SK-N-SH (cell line): ENCODE results near the gene UBE2G1. TPM values are rescaled to one million over a fixed set of nuclear protein-coding genes. Genes with fewer than 3 reads are reported as not detected.
A peak's percentile ranks its signal among the peaks of the same experiment; 100 is the strongest.

Source experiments
- CTCF ChIA-PET: fragments of 300-600, 350-600 bp; formaldehyde crosslinking; extraction: SDS; loops from one replicate; lab custom pipeline; 2021; lab: Yijun Ruan, JAX
- POLR2A ChIA-PET: fragments of 350-600 bp; sonication (Branson Sonifier 250); formaldehyde crosslinking; extraction: SDS; loops from one replicate; lab custom pipeline; 2020; ENCODE audit warnings: antibody characterized with exemption, inconsistent platforms; lab: Yijun Ruan, JAX
- DNase-seq: peaks from one replicate; pipeline ENCODE4 v3.0.0; 2012
- H2AFZ ChIP-seq: fragments of 200-600 bp; sonication (generic); 2 replicates; pipeline ENCODE4 v1.8.1; 2016; ENCODE audit warnings: antibody characterized with exemption, mild to moderate bottlenecking, low read depth
- H3F3A ChIP-seq: fragments of 200-600 bp; sonication (generic); replicated peaks from 2 replicates; pipeline ENCODE3; 2016; ENCODE audit warnings: antibody characterized with exemption, mild to moderate bottlenecking; ENCODE audit not compliant: insufficient read depth
- H3K27ac ChIP-seq, 2 experiments: fragments of 200-500 bp in 1 of 2; fragments of 200-600 bp in 1 of 2; sonication (Bioruptor generic) in 1 of 2; sonication (generic), shearing (Covaris generic) in 1 of 2; 2 replicates each; pipeline versions ENCODE4 v1.5.1 to v1.6.1; 2014 to 2016; ENCODE audit warnings: low read depth in 2 of 2, inconsistent platforms in 1 of 2, low read length in 1 of 2, mild to moderate bottlenecking in 1 of 2, mixed read lengths in 1 of 2
- H3K27me3 ChIP-seq: fragments of 200-600 bp; sonication (generic), shearing (Covaris generic); 2 replicates; pipeline ENCODE4 v1.6.1; 2016; ENCODE audit warnings: mixed run types; ENCODE audit not compliant: insufficient read depth
- H3K36me3 ChIP-seq, 2 experiments: fragments of 200-500 bp in 1 of 2; fragments of 200-600 bp in 1 of 2; sonication (Bioruptor generic) in 1 of 2; sonication (generic) in 1 of 2; replicated peaks in 1 of 2; 2 replicates each; pipeline versions ENCODE3 to v1.5.1; 2014 to 2016; ENCODE audit warnings: low read length in 1 of 2, mild to moderate bottlenecking in 1 of 2; ENCODE audit not compliant: insufficient read depth in 2 of 2, control insufficient read depth in 1 of 2
- H3K4me1 ChIP-seq, 2 experiments: fragments of 200-500 bp in 1 of 2; fragments of 200-600 bp in 1 of 2; sonication (Bioruptor generic) in 1 of 2; sonication (generic), shearing (Covaris generic) in 1 of 2; 2 replicates each; pipeline versions ENCODE4 v1.5.1 to v1.6.1; 2014 to 2016; ENCODE audit warnings: low read depth in 1 of 2, low read length in 1 of 2, mixed run types in 1 of 2; ENCODE audit not compliant: insufficient read depth in 2 of 2, control insufficient read depth in 1 of 2
- H3K4me2 ChIP-seq: fragments of 200-600 bp; sonication (generic), shearing (Covaris generic); 2 replicates; pipeline ENCODE4 v1.6.1; 2017; ENCODE audit warnings: mixed run types
- H3K4me3 ChIP-seq, 2 experiments: fragments of 200-500 bp in 1 of 2; fragments of 200-600 bp in 1 of 2; sonication (Bioruptor generic) in 1 of 2; sonication (generic), shearing (Covaris generic) in 1 of 2; 2 replicates each; pipeline versions ENCODE4 v1.5.1 to v1.8.1; 2014 to 2016; ENCODE audit warnings: low read depth in 2 of 2, inconsistent platforms in 1 of 2, low read length in 1 of 2, mild to moderate bottlenecking in 1 of 2, mixed read lengths in 1 of 2, moderate library complexity in 1 of 2
- H3K79me2 ChIP-seq: fragments of 200-600 bp; sonication (generic); 2 replicates; pipeline ENCODE4 v1.8.1; 2017; ENCODE audit warnings: mild to moderate bottlenecking; ENCODE audit not compliant: insufficient read depth
- H3K9ac ChIP-seq: fragments of 200-600 bp; sonication (generic); 2 replicates; pipeline ENCODE4 v1.6.1; 2017; ENCODE audit warnings: mixed run types
- H3K9me2 ChIP-seq: fragments of 200-600 bp; sonication (generic); 2 replicates; pipeline ENCODE4 v1.6.1; 2017; ENCODE audit warnings: mixed run types
- H3K9me3 ChIP-seq: fragments of 200-600 bp; sonication (generic); 2 replicates; pipeline ENCODE4 v1.6.1; 2017; ENCODE audit warnings: mixed run types, mild to moderate bottlenecking, moderate library complexity
- H4K20me1 ChIP-seq: fragments of 200-600 bp; sonication (generic); 2 replicates; pipeline ENCODE4 v1.6.1; 2017; ENCODE audit warnings: mild to moderate bottlenecking, mixed run types; ENCODE audit not compliant: insufficient read depth
- CHD2 ChIP-seq: fragments of 150-350 bp; IDR thresholded peaks from 2 replicates; pipeline ENCODE4 v1.6.1; 2018; ENCODE audit warnings: low read length; ENCODE audit not compliant: partially characterized antibody
- CTCF ChIP-seq: fragments of 200-600 bp; sonication (generic); IDR thresholded peaks from 2 replicates; pipeline ENCODE4 v1.6.1; 2017; ENCODE audit warnings: antibody characterized with exemption, mild to moderate bottlenecking, moderate library complexity
- ELF1 ChIP-seq: IDR thresholded peaks from 2 replicates; pipeline ENCODE4 v1.4.0; 2012
- EP300 ChIP-seq, 2 experiments: IDR thresholded peaks; 2 replicates each; pipeline versions ENCODE4 v1.4.0 to v1.6.1; 2012; ENCODE audit warnings: borderline replicate concordance in 1 of 2, low read depth in 1 of 2, low read length in 1 of 2
- EZH2phosphoT487 ChIP-seq: fragments of 200-600 bp; sonication (generic); IDR thresholded peaks from 2 replicates; pipeline ENCODE4 v1.6.1; 2017; ENCODE audit warnings: low read depth, mixed run types, mild to moderate bottlenecking, antibody characterized with exemption, moderate library complexity, borderline replicate concordance
- FOXM1 ChIP-seq: IDR thresholded peaks from 2 replicates; pipeline ENCODE4 v1.4.0; 2012; ENCODE audit warnings: low read depth, mild to moderate bottlenecking
- GABPA ChIP-seq: IDR thresholded peaks from 2 replicates; pipeline ENCODE4 v1.4.0; 2012; ENCODE audit warnings: low read depth, mild to moderate bottlenecking
- GATA2 ChIP-seq: sonication (generic); formaldehyde crosslinking; IDR thresholded peaks from 2 replicates; pipeline ENCODE4 v1.5.0; 2020; ENCODE audit warnings: mild to moderate bottlenecking, missing genetic modification reagents
- MAX ChIP-seq: IDR thresholded peaks from 2 replicates; pipeline ENCODE4 v1.4.0; 2012; ENCODE audit warnings: low read depth
- MEF2A ChIP-seq: IDR thresholded peaks from 2 replicates; pipeline ENCODE4 v1.4.0; 2012; ENCODE audit warnings: low read depth, borderline replicate concordance
- MXI1 ChIP-seq: IDR thresholded peaks from 2 replicates; pipeline ENCODE4 v1.6.1; 2012; ENCODE audit warnings: mild to moderate bottlenecking, low read depth, low read length, improper control_type of control experiment
- NFIC ChIP-seq: IDR thresholded peaks from 2 replicates; pipeline ENCODE4 v1.4.0; 2012; ENCODE audit warnings: borderline replicate concordance
- PBX3 ChIP-seq: IDR thresholded peaks from 2 replicates; pipeline ENCODE4; 2012
- RFX5 ChIP-seq: IDR thresholded peaks from 2 replicates; pipeline ENCODE4 v1.6.1; 2012; ENCODE audit warnings: mild to moderate bottlenecking, improper control_type of control experiment, low read length
- RXRA ChIP-seq: IDR thresholded peaks from 2 replicates; pipeline ENCODE4 v1.4.0; 2012; ENCODE audit warnings: low read depth, mild to moderate bottlenecking, borderline replicate concordance
- SMC3 ChIP-seq: IDR thresholded peaks from 2 replicates; pipeline ENCODE4 v1.6.1; 2012; ENCODE audit warnings: low read depth, low read length, improper control_type of control experiment
- TAF1 ChIP-seq: IDR thresholded peaks from 2 replicates; pipeline ENCODE4 v1.6.1; 2012; ENCODE audit warnings: low read depth, mild to moderate bottlenecking, low read length, moderate library complexity, borderline replicate concordance
- YY1 ChIP-seq: IDR thresholded peaks from 2 replicates; pipeline ENCODE4 v1.4.0; 2012; ENCODE audit warnings: low read depth, mild to moderate bottlenecking
- WGBS: methylation state at CpG from one replicate; pipeline ENCODE4 v1.1.6; 2017; ENCODE audit warnings: low lambda C conversion rate; 5-methylcytosine and 5-hydroxymethylcytosine counted together
- polyA plus RNA-seq, 3 experiments: library from polyadenylated mRNA; depleted of rRNA; stranded (reverse); fragments of >200 nt; gene quantifications; 2 replicates each; pipeline ENCODE4 v1.2.3, GENCODE V29; 2012

The UBE2G1 gene
- polyA plus RNA-seq, 1 of the 3 experiments (the other 2 are of a cell fraction): 23.2 TPM

GRCh38 chr17:4246674-4247073 is 119.8 kb downstream of the UBE2G1 start:
- Histone ChIP-seq H4K20me1 (peaks cover 47% of the 10 kb centered on the region), H3K4me2 (no peak overlapping the region), H3K27me3 (no peaks in the 10 kb centered on the region), H3K4me3 (no peak overlapping the region), H3K79me2 (peaks cover 96% of the 10 kb centered on the region), H2AFZ (no peak overlapping the region), H3F3A (peaks cover 2% of the 10 kb centered on the region), H3K9ac (no peak overlapping the region), H3K9me3 (no peaks in the 10 kb centered on the region), H3K27ac (no peak overlapping the region), H3K9me2 (no peaks in the 10 kb centered on the region)
- CTCF ChIA-PET: interaction anchor here (0.9 to 1.9 kb wide), 5 partner anchors 11 to 31 kb away, joined by 3 to 4 read pairs (median 3); no protein-coding TSS in a partner anchor
- no peak for DNase-seq
- 100% methylated on average over 5 of the region's 5 CpGs for WGBS
- TF ChIP-seq TAF1: no peak
- no peak for TF ChIP-seq GABPA
- TF ChIP-seq, all 33 proteins: peak for 0
- Histone ChIP-seq H3K4me1 (no peaks in the 10 kb centered on the region; a peak in 1 of 4 replicates), H3K36me3 (peaks cover 0 to 2% of the 10 kb centered on the region in 2 experiments)
- POLR2A ChIA-PET: interaction anchor here (0.5 to 0.6 kb wide), 2 partner anchors 125 to 705 kb away, joined by 4 to 8 read pairs; no protein-coding TSS in a partner anchor

- Histone ChIP-seq H2AFZ (no peak overlapping the region), H3K9me3 (no peaks in the 10 kb centered on the region), H3K27ac (no peak overlapping the region), H3K4me1 (0 out of 4 replicates have a peak, but pooled peaks cover 0 to 6% of the 10 kb centered on the region in 2 experiments), H3K9me2 (no peaks in the 10 kb centered on the region), H3K36me3 (peaks cover 3 to 21% of the 10 kb centered on the region in 2 experiments), H3K27me3 (no peaks in the 10 kb centered on the region), H3K4me2 (no peak overlapping the region), H3F3A (peaks cover 8% of the 10 kb centered on the region), H3K4me3 (no peak overlapping the region), H3K9ac (no peak overlapping the region), H3K79me2 (peaks cover 61% of the 10 kb centered on the region), H4K20me1 (0 out of 2 replicates have a peak, but pooled peaks cover 3% of the 10 kb centered on the region)
- no peak for DNase-seq
- POLR2A ChIA-PET: no interaction called here
- TF ChIP-seq ELF1: no peak
- TF ChIP-seq PBX3: no peak
- TF ChIP-seq FOXM1: no peak
- no peak for TF ChIP-seq CHD2
- TF ChIP-seq MXI1: no peak
- 92% methylated on average over 11 of the region's 11 CpGs for WGBS
- CTCF ChIA-PET: interaction anchor here (1.4 to 7.2 kb wide), 6 partner anchors 8 to 117 kb away, joined by 3 to 32 read pairs (median 6); no protein-coding TSS in a partner anchor
These were observed 124.9 kb downstream of the UBE2G1 start for GRCh38 chr17:4241535-4241934.

- Histone ChIP-seq H3K4me2 (peak overlapping the region; percentile 18; the same call in 1 of the 2 replicates), H3K9me3 (no peaks in the 10 kb centered on the region), H3K9me2 (no peaks in the 10 kb centered on the region), H3K27me3 (no peaks in the 10 kb centered on the region), H4K20me1 (no peaks in the 10 kb centered on the region), H3K9ac (no peak overlapping the region), H3K4me3 (no peak overlapping the region), H3F3A (peaks cover 31% of the 10 kb centered on the region), H3K79me2 (peaks cover 34% of the 10 kb centered on the region), H3K4me1 (peaks cover 3 to 31% of the 10 kb centered on the region in 2 experiments; a peak in 3 of 4 replicates), H3K27ac (peak overlapping the region in 1 of 2 experiments; percentile 98; a peak in 3 of 4 replicates), H3K36me3 (peaks cover 5 to 34% of the 10 kb centered on the region in 2 experiments), H2AFZ (no peak overlapping the region)
- ChIA-PET CTCF (interaction anchor here (2.8 to 7.2 kb wide), 2 partner anchors 13 to 21 kb away, joined by 12 to 32 read pairs; no protein-coding TSS in a partner anchor), POLR2A (no interaction called here)
- TF ChIP-seq MAX (peak; percentile 4; the same call in 1 of the 2 replicates), CTCF (no peak), CHD2 (no peak), RFX5 (no peak), NFIC (peak; percentile 47; the same call in 1 of the 2 replicates), MXI1 (no peak; the same call in 1 of the 2 replicates), MEF2A (no peak), ELF1 (no peak), SMC3 (no peak), GATA2 (CRISPR knock-in tag) (no peak), EZH2phosphoT487 (no peak), RXRA (no peak), YY1 (no peak), TAF1 (no peak), EP300 (IDR thresholded peaks at IDR 0.05; ENCODE audit: borderline replicate concordance in 1 of 2, low read depth in 1 of 2, low read length in 1 of 2) (no peak)
- 24% methylated on average over 3 of the region's 3 CpGs for WGBS
- DNase-seq: peak; percentile 24
These were observed 130.0 kb downstream of the UBE2G1 start for GRCh38 chr17:4236456-4236855.
